Measurements from ENCODE around the gene MRTFA. TPM values are rescaled to one million over a fixed set of nuclear protein-coding genes. Genes with fewer than 3 reads are reported as not detected.
A peak's percentile ranks its signal among the peaks of the same experiment; 100 is the strongest.
"Not testable (repeated sequence)": the region's sequence is repeated elsewhere in the genome, so short reads cannot be mapped to it uniquely, and the experiment has no call there.

The MRTFA gene
- total RNA-seq, 1 donor from 2014 or later, result 53.0 TPM

GRCh38 chr22:40679964-40680818, 43.7 kb upstream of the MRTFA start:
- Histone ChIP-seq H3K36me3 (ENCODE audit: control insufficient read depth, insufficient read depth, low read length) (no peaks in the 10 kb centered on the region), H3K4me3 (ENCODE audit: low read depth, low read length) (no peak overlapping the region), H3K27me3 (ENCODE audit: control insufficient read depth, insufficient read depth, low read length) (peaks cover 3% of the 10 kb centered on the region)
- no peak for TF ChIP-seq CTCF (IDR thresholded peaks at IDR 0.05; ENCODE audit: insufficient read depth, low read length, poor library complexity, severe bottlenecking)
- no peak for DNase-seq (ENCODE audit: low read depth)

- peak within 1 kb of the TSS; percentile 37 for H3K4me3 ChIP-seq (ENCODE audit: low read depth, low read length)
- H3K27me3 ChIP-seq (ENCODE audit: control insufficient read depth, insufficient read depth, low read length), result peaks cover 3% of the 10 kb centered on the region
- no peaks in the 10 kb centered on the region for H3K36me3 ChIP-seq (ENCODE audit: control insufficient read depth, insufficient read depth, low read length)
- no peak for DNase-seq (ENCODE audit: low read depth)
- no peak for TF ChIP-seq CTCF (IDR thresholded peaks at IDR 0.05; ENCODE audit: insufficient read depth, low read length, poor library complexity, severe bottlenecking)
Measured at GRCh38 chr22:40679249-40679963, 42.9 kb upstream of the MRTFA start, which contains the start of gene MCHR1. Gene MCHR1, plus strand, starts transcription at chr22:40679484. Its CDS starts 169 bp downstream, at chr22:40679653.

GRCh38 chr22:40678493-40679248, 42.2 kb upstream of the MRTFA start:
- no peak for TF ChIP-seq CTCF (IDR thresholded peaks at IDR 0.05; ENCODE audit: insufficient read depth, low read length, poor library complexity, severe bottlenecking)
- no peak for DNase-seq (ENCODE audit: low read depth)
- peaks cover 3% of the 10 kb centered on the region for H3K27me3 ChIP-seq (ENCODE audit: control insufficient read depth, insufficient read depth, low read length)
- H3K4me3 ChIP-seq (ENCODE audit: low read depth, low read length), result no peak overlapping the region
- no peaks in the 10 kb centered on the region for H3K36me3 ChIP-seq (ENCODE audit: control insufficient read depth, insufficient read depth, low read length)

GRCh38 chr22:40676644-40677043, 40.1 kb upstream of the MRTFA start:
- TF ChIP-seq CTCF (IDR thresholded peaks at IDR 0.05; ENCODE audit: insufficient read depth, low read length, poor library complexity, severe bottlenecking), result no peak
- Histone ChIP-seq H3K36me3 (ENCODE audit: control insufficient read depth, insufficient read depth, low read length) (no peaks in the 10 kb centered on the region), H3K4me3 (ENCODE audit: low read depth, low read length) (no peak overlapping the region), H3K27me3 (ENCODE audit: control insufficient read depth, insufficient read depth, low read length) (peaks cover 3% of the 10 kb centered on the region)
- no peak for DNase-seq (ENCODE audit: low read depth)

GRCh38 chr22:40676166-40676565, 39.6 kb upstream of the MRTFA start:
- DNase-seq (ENCODE audit: low read depth); H3K27me3 ChIP-seq (ENCODE audit: control insufficient read depth, insufficient read depth, low read length); H3K36me3 ChIP-seq (ENCODE audit: control insufficient read depth, insufficient read depth, low read length); H3K4me3 ChIP-seq (ENCODE audit: low read depth, low read length): not testable (repeated sequence)

- no peak for TF ChIP-seq CTCF (IDR thresholded peaks at IDR 0.05; ENCODE audit: insufficient read depth, low read length, poor library complexity, severe bottlenecking)
- no peak overlapping the region for H3K4me3 ChIP-seq (ENCODE audit: low read depth, low read length)
- H3K36me3 ChIP-seq (ENCODE audit: control insufficient read depth, insufficient read depth, low read length), result no peaks in the 10 kb centered on the region
- no peak for DNase-seq (ENCODE audit: low read depth)
- peaks cover under 1% of the 10 kb centered on the region for H3K27me3 ChIP-seq (ENCODE audit: control insufficient read depth, insufficient read depth, low read length)
Measured at GRCh38 chr22:40674274-40674673, 37.8 kb upstream of the MRTFA start.

Measured in kidney epithelial cell (primary cell).